HFFc6 (cell line): Measurements from ENCODE around the gene ARL4A. TPM values are rescaled to one million over a fixed set of nuclear protein-coding genes. Genes with fewer than 3 reads are reported as not detected.
"Not testable (repeated sequence)": the region's sequence is repeated elsewhere in the genome, so short reads cannot be mapped to it uniquely, and the experiment has no call there.

Experiments used
- DNase-seq: peaks from one replicate; pipeline ENCODE4 v3.0.0-alpha.2; 2018
- H3K27ac Mint-ChIP-seq: 2 replicates; pipeline ENCODE4 v1.8.0; 2020; ENCODE audit warnings: mild to moderate bottlenecking, mixed read lengths
- H3K27me3 Mint-ChIP-seq: 2 replicates; pipeline ENCODE4 v1.8.0; 2021; ENCODE audit warnings: mild to moderate bottlenecking, moderate library complexity, mixed read lengths; ENCODE audit not compliant: insufficient read depth
- H3K36me3 Mint-ChIP-seq: 2 replicates; pipeline ENCODE4 v1.8.0; 2021; ENCODE audit warnings: low read depth, mixed read lengths
- H3K4me1 Mint-ChIP-seq: 2 replicates; pipeline ENCODE4 v1.8.0; 2020; ENCODE audit warnings: low read depth, mixed read lengths
- H3K4me3 Mint-ChIP-seq: 2 replicates; pipeline ENCODE4 v1.8.0; 2020; ENCODE audit warnings: mild to moderate bottlenecking, moderate library complexity, mixed read lengths
- H3K9me3 Mint-ChIP-seq: 2 replicates; pipeline ENCODE4 v1.8.0; 2020; ENCODE audit warnings: mild to moderate bottlenecking, mixed read lengths
- total RNA-seq, 6 experiments: library from RNA; stranded (reverse); fragmentation: NEBNext Ultra II Directional; extraction: Animal tissue kit (Norgen Biotek cat#: 25700); gene quantifications; 2 replicates in 1 of 6; 3 replicates in 5 of 6; pipeline ENCODE4 v1.2.3, GENCODE V29; 2021
- TF ChIP-seq, protein P1 (sequence below): fragments of 200-600 bp; sonication (generic); IDR thresholded peaks from 2 replicates; pipeline ENCODE4 v1.5.0; 2021; ENCODE audit warnings: antibody characterized with exemption, mild to moderate bottlenecking

Gene ARL4A
- total RNA-seq, 6 experiments from 2014 or later, result 12.5 to 15.5 (median 14.7) TPM

GRCh38 chr7:12690041-12690878 is 2.8 kb downstream of the ARL4A start:
- peak overlapping the region; percentile 90 for H3K4me3 Mint-ChIP-seq
- H3K27ac Mint-ChIP-seq, result no peak overlapping the region
- no peaks in the 10 kb centered on the region for H3K27me3 Mint-ChIP-seq
- H3K4me1 Mint-ChIP-seq, result peaks cover 41% of the 10 kb centered on the region
- TF ChIP-seq, protein P1, sequence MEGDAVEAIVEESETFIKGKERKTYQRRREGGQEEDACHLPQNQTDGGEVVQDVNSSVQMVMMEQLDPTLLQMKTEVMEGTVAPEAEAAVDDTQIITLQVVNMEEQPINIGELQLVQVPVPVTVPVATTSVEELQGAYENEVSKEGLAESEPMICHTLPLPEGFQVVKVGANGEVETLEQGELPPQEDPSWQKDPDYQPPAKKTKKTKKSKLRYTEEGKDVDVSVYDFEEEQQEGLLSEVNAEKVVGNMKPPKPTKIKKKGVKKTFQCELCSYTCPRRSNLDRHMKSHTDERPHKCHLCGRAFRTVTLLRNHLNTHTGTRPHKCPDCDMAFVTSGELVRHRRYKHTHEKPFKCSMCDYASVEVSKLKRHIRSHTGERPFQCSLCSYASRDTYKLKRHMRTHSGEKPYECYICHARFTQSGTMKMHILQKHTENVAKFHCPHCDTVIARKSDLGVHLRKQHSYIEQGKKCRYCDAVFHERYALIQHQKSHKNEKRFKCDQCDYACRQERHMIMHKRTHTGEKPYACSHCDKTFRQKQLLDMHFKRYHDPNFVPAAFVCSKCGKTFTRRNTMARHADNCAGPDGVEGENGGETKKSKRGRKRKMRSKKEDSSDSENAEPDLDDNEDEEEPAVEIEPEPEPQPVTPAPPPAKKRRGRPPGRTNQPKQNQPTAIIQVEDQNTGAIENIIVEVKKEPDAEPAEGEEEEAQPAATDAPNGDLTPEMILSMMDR, result no peak
- H3K36me3 Mint-ChIP-seq, result peaks cover 19% of the 10 kb centered on the region
- no peaks in the 10 kb centered on the region for H3K9me3 Mint-ChIP-seq
- DNase-seq, result no peak

GRCh38 chr7:12691388-12691787 is 4.0 kb downstream of the ARL4A start:
- not testable (repeated sequence) for H3K9me3 Mint-ChIP-seq, DNase-seq, H3K27me3 Mint-ChIP-seq, H3K4me3 Mint-ChIP-seq, H3K27ac Mint-ChIP-seq
- peaks cover 35% of the 10 kb centered on the region for H3K4me1 Mint-ChIP-seq
- H3K36me3 Mint-ChIP-seq, result peaks cover 19% of the 10 kb centered on the region

GRCh38 chr7:12692035-12692434 is 4.6 kb downstream of the ARL4A start:
- H3K4me3 Mint-ChIP-seq, result no peak overlapping the region

DNA sequence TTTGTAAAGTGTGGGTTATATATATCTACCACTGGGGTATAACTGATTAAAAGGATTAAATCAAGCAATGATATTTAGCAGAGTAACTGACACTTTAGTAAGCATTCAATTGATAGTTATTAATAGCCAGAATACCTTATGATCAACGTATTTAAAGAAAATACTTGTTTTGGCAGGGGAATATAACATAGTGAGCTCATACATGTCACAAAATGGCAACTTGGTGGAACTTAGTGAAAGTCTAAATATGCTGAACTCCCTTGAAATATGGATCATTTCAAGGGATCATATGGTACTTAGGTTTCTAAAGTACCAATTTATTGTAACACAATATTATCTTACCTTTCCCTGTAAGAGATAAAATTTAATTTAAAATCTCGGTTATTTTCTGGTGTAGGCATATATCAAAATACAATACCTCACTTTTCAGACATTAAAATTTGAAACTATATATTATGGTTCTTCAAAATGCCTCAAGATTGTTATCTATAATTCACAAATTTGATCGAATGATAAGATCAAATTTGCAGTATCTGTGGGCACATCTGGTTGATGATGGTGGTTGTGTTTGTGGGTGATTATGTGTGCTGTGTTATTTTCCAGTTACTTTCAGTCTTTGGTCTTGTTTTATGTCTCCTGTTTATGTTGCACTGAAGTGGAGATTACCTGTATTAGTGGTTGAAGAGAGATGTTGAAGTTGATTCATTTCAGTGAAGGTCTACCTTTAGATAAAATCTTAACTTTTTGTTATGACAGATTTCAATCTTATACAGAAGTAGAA is 5.2 kb downstream of the ARL4A start:
- Mint-ChIP-seq H3K27ac (no peak overlapping the region), H3K36me3 (peaks cover 19% of the 10 kb centered on the region), H3K9me3 (no peaks in the 10 kb centered on the region), H3K4me3 (no peak overlapping the region), H3K27me3 (no peaks in the 10 kb centered on the region), H3K4me1 (peaks cover 35% of the 10 kb centered on the region)
- DNase-seq, result no peak
- TF ChIP-seq, protein P1, result no peak

More at GRCh38 chr7:12692035-12692434, 4.6 kb downstream of the ARL4A start:
- Mint-ChIP-seq H3K36me3 (peaks cover 19% of the 10 kb centered on the region), H3K27me3 (no peaks in the 10 kb centered on the region), H3K9me3 (no peaks in the 10 kb centered on the region), H3K4me1 (peaks cover 35% of the 10 kb centered on the region), H3K27ac (no peak overlapping the region)
- no peak for DNase-seq
- TF ChIP-seq, protein P1, result no peak

DNA sequence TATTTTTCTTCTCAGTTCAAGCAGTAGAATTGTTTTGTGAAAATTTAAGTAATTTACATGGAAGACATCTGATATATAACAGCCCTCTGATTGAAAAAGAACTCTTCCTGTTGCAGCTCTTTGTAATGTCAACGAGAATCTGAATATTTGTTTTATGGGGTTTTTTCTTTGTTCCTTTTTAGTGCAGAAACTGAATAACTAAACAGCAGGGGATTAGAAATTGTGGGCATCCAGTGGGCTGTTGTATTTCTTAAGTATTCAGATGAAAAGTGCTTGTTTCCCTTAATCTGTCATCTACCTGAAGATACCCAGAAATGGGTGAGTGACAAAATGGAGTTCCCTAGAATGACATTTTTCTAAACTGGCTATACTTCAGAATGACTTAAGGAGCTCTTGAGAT is 7.4 kb downstream of the ARL4A start:
- no peak for DNase-seq
- TF ChIP-seq, protein P1, result no peak
- no peaks in the 10 kb centered on the region; the same call in 1 of the 2 replicates for H3K36me3 Mint-ChIP-seq
- peaks cover 13% of the 10 kb centered on the region for H3K4me1 Mint-ChIP-seq
- no peaks in the 10 kb centered on the region for H3K27me3 Mint-ChIP-seq
- H3K4me3 Mint-ChIP-seq, result no peak overlapping the region
- no peaks in the 10 kb centered on the region for H3K9me3 Mint-ChIP-seq
- no peak overlapping the region for H3K27ac Mint-ChIP-seq

- no peak for DNase-seq
- peaks cover 2% of the 10 kb centered on the region; the same call in 1 of the 2 replicates for H3K4me1 Mint-ChIP-seq
- H3K27ac Mint-ChIP-seq, result no peak overlapping the region
- no peaks in the 10 kb centered on the region; the same call in 1 of the 2 replicates for H3K9me3 Mint-ChIP-seq
- TF ChIP-seq, protein P1, result no peak
- H3K36me3 Mint-ChIP-seq, result peaks cover 5% of the 10 kb centered on the region; the same call in 1 of the 2 replicates
- H3K4me3 Mint-ChIP-seq, result no peak overlapping the region
- no peaks in the 10 kb centered on the region for H3K27me3 Mint-ChIP-seq
Measured at GRCh38 chr7:12695965-12696364, 8.5 kb downstream of the ARL4A start.
